T-cell (primary cell): ENCODE data around the gene VEZT. TPM values are rescaled to one million over a fixed set of nuclear protein-coding genes. Genes with fewer than 3 reads are reported as not detected.

Experiments
- ATAC-seq, 4 experiments: fragments of 200-7000 bp in 3 of 4; fragments of 150-1000 bp in 1 of 4; cut with Tn5 transposase; replicated peaks in 1 of 4; 1 replicate in 3 of 4; 2 replicates in 1 of 4; pipeline ENCODE4 v1.10.0; 2021; ENCODE audit warnings: moderate library complexity in 3 of 4, mild to moderate bottlenecking in 2 of 4, moderate number of reproducible peaks in 1 of 4
- CTCF ChIA-PET, 2 donors: fragments of 300-600 bp; sonication (Branson Sonifier 250); formaldehyde crosslinking; loops; one replicate each; lab custom pipeline; 2022; ENCODE audit warnings: antibody characterized with exemption in 2 of 2; lab: Charles Lee
- POLR2A ChIA-PET, 2 donors: fragments of 300-600 bp; sonication (Branson Sonifier 250); formaldehyde crosslinking; loops; one replicate each; lab custom pipeline; 2022; ENCODE audit warnings: antibody characterized with exemption in 2 of 2; lab: Charles Lee
- DNase-seq, 35 experiments: peaks; one replicate each; pipeline versions ENCODE4 v3.0.0 to v3.0.0-alpha.2; 2013 to 2023
- H3K27ac ChIP-seq: one replicate; pipeline ENCODE4 v1.5.1; 2013; ENCODE audit warnings: low read length
- H3K27me3 ChIP-seq, 2 experiments: replicated peaks in 1 of 2; 1 replicate in 1 of 2; 2 replicates in 1 of 2; pipeline versions ENCODE4 v1.6.1 to v1.7.0; 2013; ENCODE audit warnings: low read length in 1 of 2, mixed read lengths in 1 of 2; ENCODE audit not compliant: control insufficient read depth in 2 of 2, insufficient read depth in 2 of 2; ENCODE audit errors: extremely low read depth in 1 of 2
- H3K36me3 ChIP-seq, 2 donors: 1 replicate in 1 of 2; 2 replicates in 1 of 2; pipeline versions ENCODE4 v1.6.1 to v1.7.0; 2013; ENCODE audit warnings: low read length in 1 of 2; ENCODE audit not compliant: control insufficient read depth in 2 of 2, insufficient read depth in 1 of 2; ENCODE audit errors: extremely low read depth in 1 of 2
- H3K4me1 ChIP-seq, 2 experiments: 1 replicate in 1 of 2; 2 replicates in 1 of 2; pipeline versions ENCODE4 v1.6.1 to v1.7.0; 2013; ENCODE audit warnings: low read length in 2 of 2, mixed read lengths in 1 of 2; ENCODE audit not compliant: insufficient read depth in 2 of 2, control insufficient read depth in 1 of 2; ENCODE audit errors: extremely low read depth in 1 of 2
- H3K4me3 ChIP-seq, 2 donors: 1 replicate in 1 of 2; 2 replicates in 1 of 2; pipeline versions ENCODE4 v1.5.1 to v1.7.0; 2013; ENCODE audit warnings: mild to moderate bottlenecking in 2 of 2, low read length in 1 of 2, moderate library complexity in 1 of 2; ENCODE audit not compliant: control insufficient read depth in 1 of 2; ENCODE audit errors: extremely low read depth in 1 of 2
- H3K9me3 ChIP-seq: 2 replicates; pipeline ENCODE4 v1.7.0; 2013
- H3K27ac Mint-ChIP-seq, 2 donors: one replicate each; pipeline ENCODE4 v1.8.0; 2020 to 2021; ENCODE audit warnings: mild to moderate bottlenecking in 2 of 2, mixed read lengths in 2 of 2
- H3K27me3 Mint-ChIP-seq, 2 donors: one replicate each; pipeline ENCODE4 v1.8.0; 2021 to 2022; ENCODE audit warnings: mixed read lengths in 2 of 2
- H3K36me3 Mint-ChIP-seq: one replicate; pipeline ENCODE4 v1.8.0; 2021; ENCODE audit warnings: mixed read lengths
- H3K4me1 Mint-ChIP-seq, 3 donors: one replicate each; pipeline ENCODE4 v1.8.0; 2020 to 2022; ENCODE audit warnings: mixed read lengths in 3 of 3, mild to moderate bottlenecking in 1 of 3
- H3K4me3 Mint-ChIP-seq, 3 donors: one replicate each; pipeline ENCODE4 v1.8.0; 2020 to 2022; ENCODE audit warnings: mild to moderate bottlenecking in 3 of 3, mixed read lengths in 3 of 3, moderate library complexity in 3 of 3
- H3K9me3 Mint-ChIP-seq, 3 donors: one replicate each; pipeline ENCODE4 v1.8.0; 2020 to 2022; ENCODE audit warnings: mixed read lengths in 3 of 3
- WGBS: methylation state at CpG from one replicate; pipeline ENCODE4 v1.1.5; 2013; ENCODE audit warnings: missing lambda C conversion rate; ENCODE audit not compliant: insufficient coverage; 5-methylcytosine and 5-hydroxymethylcytosine counted together
- total RNA-seq, 35 experiments: library from RNA in 6 of 35; stranded (reverse) in 6 of 35; fragments of 120-200 nt in 1 of 35; gene quantifications; one replicate each; pipeline versions ENCODE4 v1.2.1 to v1.2.4 and lab custom pipeline; 2013 to 2026

VEZT gene
- total RNA-seq, 5 donors from 2014 or later (not counting 1 experiment from before 2014, with no cell fraction given), result 27.0 to 48.9 (median 36.8) TPM

DNA sequence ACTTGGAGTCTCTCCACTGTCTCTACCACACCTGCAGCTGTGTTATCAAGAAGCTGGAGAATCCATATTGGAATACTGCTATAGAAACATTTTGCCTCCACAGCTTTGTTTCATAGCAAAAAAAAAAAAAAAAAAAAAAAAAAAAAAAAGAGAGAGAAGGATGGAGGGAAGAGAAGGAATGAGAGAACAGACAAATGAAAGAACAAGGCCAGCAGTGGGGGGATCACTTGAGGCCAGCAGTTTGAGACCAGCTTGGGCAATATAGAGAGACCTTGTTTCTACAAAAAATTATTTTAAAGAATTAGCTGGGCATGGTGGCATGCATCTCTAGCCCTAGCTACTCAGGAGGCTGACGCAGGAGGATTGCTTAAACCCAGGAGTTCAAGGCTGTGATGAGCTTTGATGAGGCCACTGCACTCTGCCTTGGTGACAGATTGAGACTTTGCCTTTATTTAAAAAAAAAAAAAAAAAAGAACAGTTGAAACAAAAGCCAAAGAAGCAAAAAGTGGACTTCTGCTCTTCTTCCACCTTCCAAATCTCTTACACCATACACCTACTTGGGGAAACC lies 8.1 kb downstream of the VEZT start:
- no peaks in the 10 kb centered on the region for H3K9me3 Mint-ChIP-seq
- H3K27me3 Mint-ChIP-seq, result no peaks in the 10 kb centered on the region
- no peaks in the 10 kb centered on the region for H3K4me1 ChIP-seq
- H3K4me3 Mint-ChIP-seq, result no peak overlapping the region
- no peaks in the 10 kb centered on the region for H3K27me3 ChIP-seq
- no peak overlapping the region for H3K4me3 ChIP-seq
- H3K36me3 Mint-ChIP-seq, result peaks cover 18% of the 10 kb centered on the region
- peaks cover 54 to 72% (median 62%) of the 10 kb centered on the region in 3 donors for H3K4me1 Mint-ChIP-seq
- peaks cover 0 to 8% of the 10 kb centered on the region in 2 donors for H3K36me3 ChIP-seq
- POLR2A ChIA-PET, result interaction anchor here (0.6 to 0.7 kb wide), 6 partner anchors 9 to 1254 kb away, joined by 4 to 8 read pairs (median 7); no protein-coding TSS in a partner anchor
- CTCF ChIA-PET, result interaction anchor here (0.5 to 0.7 kb wide), 5 partner anchors 11 to 987 kb away, joined by 3 to 9 read pairs (median 3); no protein-coding TSS in a partner anchor
- 100% methylated on average over 1 of the region's 1 CpG for WGBS
- no peaks in the 10 kb centered on the region for H3K9me3 ChIP-seq
- DNase-seq, result no peak
- H3K27ac Mint-ChIP-seq, result peak overlapping the region in 1 of 2 donors; percentile 65
- no peak overlapping the region for H3K27ac ChIP-seq
- ATAC-seq, result no peak

- CTCF ChIA-PET, result no interaction called here
- Mint-ChIP-seq H3K9me3 (no peaks in the 10 kb centered on the region), H3K27ac (no peak overlapping the region), H3K36me3 (peaks cover 21% of the 10 kb centered on the region), H3K4me3 (no peak overlapping the region), H3K27me3 (no peaks in the 10 kb centered on the region), H3K4me1 (peaks cover 51 to 77% (median 56%) of the 10 kb centered on the region in 3 donors)
- no peak for ATAC-seq
- Histone ChIP-seq H3K9me3 (no peaks in the 10 kb centered on the region), H3K4me1 (no peaks in the 10 kb centered on the region), H3K36me3 (peaks cover 0 to 8% of the 10 kb centered on the region in 2 donors), H3K4me3 (no peak overlapping the region), H3K27ac (no peak overlapping the region), H3K27me3 (no peaks in the 10 kb centered on the region)
- no CpG with 5 or more reads among the region's 3 CpGs for WGBS
- DNase-seq, result no peak
- POLR2A ChIA-PET, result no interaction called here
Measured at GRCh38 chr12:95227818-95228356, 10.3 kb downstream of the VEZT start.

GRCh38 chr12:95228617-95229016 lies 11.0 kb downstream of the VEZT start:
- no peaks in the 10 kb centered on the region for H3K27me3 ChIP-seq
- peaks cover 51 to 74% (median 56%) of the 10 kb centered on the region in 3 donors for H3K4me1 Mint-ChIP-seq
- H3K27ac ChIP-seq, result no peak overlapping the region
- H3K36me3 Mint-ChIP-seq, result peaks cover 21% of the 10 kb centered on the region
- no CpG with 5 or more reads among the region's 2 CpGs for WGBS
- ATAC-seq, result no peak
- ChIA-PET POLR2A (interaction anchor here in 1 of 2 donors (0.5 kb wide), 1 partner anchor 171 kb away, joined by 11 read pairs; no protein-coding TSS in a partner anchor), CTCF (no interaction called here)
- no peak overlapping the region for H3K4me3 Mint-ChIP-seq
- no peak overlapping the region for H3K27ac Mint-ChIP-seq
- H3K4me1 ChIP-seq, result no peaks in the 10 kb centered on the region
- DNase-seq, result no peak
- H3K4me3 ChIP-seq, result no peak overlapping the region
- H3K9me3 Mint-ChIP-seq, result no peaks in the 10 kb centered on the region
- H3K36me3 ChIP-seq, result peaks cover 0 to 8% of the 10 kb centered on the region in 2 donors
- no peaks in the 10 kb centered on the region for H3K9me3 ChIP-seq
- no peaks in the 10 kb centered on the region for H3K27me3 Mint-ChIP-seq

DNA sequence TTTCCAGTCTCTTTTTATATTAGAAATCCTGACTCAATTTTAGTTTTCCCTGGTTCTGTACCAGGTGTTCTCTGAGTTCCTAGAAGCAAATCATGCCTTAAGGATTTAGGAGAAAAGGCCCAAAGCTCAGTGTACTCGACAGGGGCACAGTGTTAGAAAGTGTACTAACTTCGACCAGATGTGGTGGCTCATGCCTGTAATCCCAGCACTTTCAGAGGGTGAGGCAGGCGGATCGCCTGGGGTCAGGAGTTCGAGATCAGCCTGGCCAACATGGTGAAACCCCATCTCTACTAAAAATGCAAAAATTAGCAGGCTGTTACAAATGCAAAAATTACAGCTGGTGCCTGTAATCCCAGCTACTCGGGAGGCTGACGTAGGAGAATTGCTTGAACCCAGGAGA lies 12.0 kb downstream of the VEZT start:
- no peak overlapping the region for H3K4me3 Mint-ChIP-seq

GRCh38 chr12:95230313-95230712 lies 12.7 kb downstream of the VEZT start:
- Mint-ChIP-seq H3K27me3 (no peaks in the 10 kb centered on the region), H3K27ac (no peak overlapping the region), H3K4me3 (no peak overlapping the region), H3K9me3 (no peaks in the 10 kb centered on the region), H3K4me1 (peaks cover 37 to 59% (median 41%) of the 10 kb centered on the region in 3 donors), H3K36me3 (peaks cover 13% of the 10 kb centered on the region)
- ChIA-PET CTCF (interaction anchor here (0.7 kb wide), 2 partner anchors 9 to 340 kb away, joined by 4 read pairs; no protein-coding TSS in a partner anchor), POLR2A (no interaction called here)
- ATAC-seq (no peak), DNase-seq (no peak)
- no peak overlapping the region for H3K27ac ChIP-seq
- H3K9me3 ChIP-seq, result no peaks in the 10 kb centered on the region
- H3K27me3 ChIP-seq, result no peaks in the 10 kb centered on the region
- H3K4me3 ChIP-seq, result no peak overlapping the region
- no peaks in the 10 kb centered on the region for H3K36me3 ChIP-seq
- no peaks in the 10 kb centered on the region for H3K4me1 ChIP-seq

More for the DNA sequence above, 12.0 kb downstream of the VEZT start:
- Mint-ChIP-seq H3K4me1 (peaks cover 41 to 64% (median 46%) of the 10 kb centered on the region in 3 donors), H3K27ac (no peak overlapping the region), H3K9me3 (no peaks in the 10 kb centered on the region), H3K27me3 (no peaks in the 10 kb centered on the region), H3K36me3 (peaks cover 17% of the 10 kb centered on the region)
- DNase-seq, result no peak
- ChIA-PET CTCF (no interaction called here), POLR2A (no interaction called here)
- no peaks in the 10 kb centered on the region for H3K9me3 ChIP-seq
- peaks cover 0 to 4% of the 10 kb centered on the region in 2 donors for H3K36me3 ChIP-seq
- H3K4me3 ChIP-seq, result no peak overlapping the region
- ATAC-seq, result no peak
- H3K4me1 ChIP-seq, result no peaks in the 10 kb centered on the region
- no peaks in the 10 kb centered on the region for H3K27me3 ChIP-seq
- H3K27ac ChIP-seq, result no peak overlapping the region
- WGBS, result 79% methylated on average over 3 of the region's 7 CpGs

DNA sequence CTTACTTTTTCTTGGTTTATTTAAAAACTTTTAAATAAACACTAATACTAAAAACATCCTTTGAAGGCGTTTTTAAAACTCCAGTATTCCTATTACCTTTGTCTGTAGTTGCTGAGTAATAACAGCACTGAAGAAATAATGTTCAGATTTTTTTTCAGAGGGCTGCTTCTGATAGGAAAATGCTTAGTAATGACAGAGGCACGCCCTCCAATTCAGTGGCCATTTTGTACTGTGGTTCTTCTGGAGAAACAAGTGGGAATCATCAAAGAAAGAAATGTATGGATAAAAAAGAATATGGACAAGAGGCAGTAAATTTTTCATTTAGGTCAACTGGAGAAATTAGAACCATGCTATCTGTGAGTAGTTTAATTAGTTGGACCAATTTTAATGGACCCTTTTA lies 13.6 kb downstream of the VEZT start:
- no CpG with 5 or more reads among the region's 2 CpGs for WGBS

More for the DNA sequence above, 13.6 kb downstream of the VEZT start:
- CTCF ChIA-PET, result no interaction called here
- no peak for DNase-seq
- H3K4me1 Mint-ChIP-seq, result peaks cover 31 to 50% (median 39%) of the 10 kb centered on the region in 3 donors
- no peak overlapping the region for H3K4me3 Mint-ChIP-seq
- peaks cover 11% of the 10 kb centered on the region for H3K36me3 Mint-ChIP-seq
- H3K9me3 Mint-ChIP-seq, result no peaks in the 10 kb centered on the region
- ATAC-seq, result no peak
- Histone ChIP-seq H3K4me3 (no peak overlapping the region), H3K27me3 (no peaks in the 10 kb centered on the region), H3K9me3 (no peaks in the 10 kb centered on the region), H3K27ac (no peak overlapping the region), H3K4me1 (no peaks in the 10 kb centered on the region), H3K36me3 (no peaks in the 10 kb centered on the region)
- no peaks in the 10 kb centered on the region for H3K27me3 Mint-ChIP-seq
- POLR2A ChIA-PET, result interaction anchor here in 1 of 2 donors (0.9 kb wide), 1 partner anchor 9 kb away, joined by 4 read pairs; no protein-coding TSS in a partner anchor
- no peak overlapping the region for H3K27ac Mint-ChIP-seq
